GM12872 (cell line): ENCODE results near the gene RDH14.

Experiments
- CTCF ChIP-seq: IDR thresholded peaks from 3 replicates; pipeline ENCODE4 v1.5.1; 2011; ENCODE audit warnings: low read depth, mild to moderate bottlenecking, low read length, moderate library complexity; ENCODE audit not compliant: insufficient read depth

RDH14 gene

DNA sequence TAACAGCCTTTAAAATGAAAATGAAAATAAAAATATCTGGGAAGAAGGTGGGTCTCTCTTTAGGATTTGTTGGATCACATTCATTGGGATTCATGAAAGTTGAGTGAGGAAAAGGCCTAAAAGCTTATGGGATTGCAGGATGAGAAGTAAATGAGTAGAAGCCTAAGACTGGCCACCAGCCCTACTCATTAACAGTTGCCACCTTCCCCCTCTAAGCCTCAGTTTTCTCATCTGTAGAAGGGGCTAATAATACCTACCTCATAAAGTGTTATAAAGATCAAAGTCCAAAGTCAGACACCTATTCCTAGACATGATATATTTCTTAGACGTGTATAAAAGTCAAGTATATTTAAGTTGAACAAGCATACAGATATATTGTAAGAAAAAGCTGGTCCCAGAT lies 23.8 kb downstream of the RDH14 start:
- TF ChIP-seq CTCF: no peak

- TF ChIP-seq CTCF: no peak
These were observed 24.4 kb downstream of the RDH14 start for GRCh38 chr2:18536100-18536499.

- TF ChIP-seq CTCF: no peak
These were observed 29.3 kb downstream of the RDH14 start for GRCh38 chr2:18531194-18531593.

GRCh38 chr2:18527822-18528221 lies 32.6 kb downstream of the RDH14 start:
- TF ChIP-seq CTCF: no peak

DNA sequence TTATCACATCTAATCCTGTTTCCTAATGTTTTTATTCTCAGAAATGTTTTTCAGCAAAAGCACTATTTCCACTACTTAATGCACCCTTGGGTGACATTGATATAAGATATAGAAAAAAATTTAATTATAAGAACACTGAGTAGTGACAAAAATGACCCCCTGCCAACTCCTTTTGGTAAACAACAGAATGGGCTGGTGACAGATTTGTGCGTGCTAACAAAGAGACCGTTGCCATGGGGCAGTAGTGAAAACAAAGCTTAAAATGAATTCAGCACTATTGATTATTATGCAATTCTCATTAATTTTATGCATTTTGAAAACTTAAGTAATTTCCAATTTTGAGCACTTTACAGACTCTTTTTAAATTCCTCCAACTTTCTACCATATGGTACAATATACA lies 33.1 kb downstream of the RDH14 start:
- TF ChIP-seq CTCF: no peak

GRCh38 chr2:18526429-18526828 lies 34.0 kb downstream of the RDH14 start:
- TF ChIP-seq CTCF: no peak

DNA sequence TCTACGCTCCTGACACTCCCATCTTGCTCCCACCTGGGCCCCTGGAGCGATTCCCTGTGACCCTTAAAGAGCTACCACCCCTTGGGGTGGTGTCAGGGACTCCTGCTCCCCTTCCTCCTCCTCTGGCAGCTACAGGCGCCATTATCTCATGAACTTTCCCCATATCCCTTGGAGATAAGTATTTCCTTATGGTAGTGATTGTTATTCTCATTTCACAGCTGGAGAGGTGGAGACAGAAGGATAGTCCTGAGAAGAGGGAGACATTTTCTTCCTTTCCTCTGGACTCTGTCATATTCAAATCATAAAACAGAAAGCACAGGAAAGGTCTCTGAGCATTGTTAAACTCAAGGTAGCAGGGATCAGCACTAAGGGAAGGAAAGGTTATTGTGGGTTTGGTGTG lies 34.6 kb downstream of the RDH14 start:
- no peak for TF ChIP-seq CTCF

DNA sequence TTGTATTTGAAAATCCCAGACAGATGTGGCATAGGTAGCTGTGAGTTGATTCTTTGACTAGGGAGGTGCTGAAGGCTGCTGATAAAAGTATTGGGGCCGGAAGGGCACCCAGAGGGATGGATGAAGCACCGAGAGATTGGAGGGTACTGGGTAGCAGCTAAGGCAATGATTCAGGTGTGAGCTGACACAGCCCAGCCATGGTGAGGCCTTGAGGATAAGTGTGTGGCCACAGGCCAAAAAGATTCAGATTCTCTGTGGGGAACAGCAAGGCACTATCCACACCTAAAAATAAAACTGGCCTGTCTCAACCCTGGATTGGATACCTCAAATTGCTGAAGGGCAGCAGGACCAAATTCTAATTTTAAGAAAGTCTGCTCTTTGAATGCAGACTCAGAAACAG lies 35.2 kb downstream of the RDH14 start:
- no peak for TF ChIP-seq CTCF
